Smooth muscle cell of the pulmonary artery (primary cell): ENCODE results near the gene L3MBTL3. TPM values are rescaled to one million over a fixed set of nuclear protein-coding genes. Genes with fewer than 3 reads are reported as not detected.

Source experiments
- total RNA-seq: library from RNA; depleted of rRNA; stranded (reverse); fragments of >200 nt; gene quantifications from 2 replicates; pipeline ENCODE4 v1.2.3, GENCODE V29; 2014

L3MBTL3 gene
- total RNA-seq, result 10.7 and 11.9 TPM in 2 replicates

DNA sequence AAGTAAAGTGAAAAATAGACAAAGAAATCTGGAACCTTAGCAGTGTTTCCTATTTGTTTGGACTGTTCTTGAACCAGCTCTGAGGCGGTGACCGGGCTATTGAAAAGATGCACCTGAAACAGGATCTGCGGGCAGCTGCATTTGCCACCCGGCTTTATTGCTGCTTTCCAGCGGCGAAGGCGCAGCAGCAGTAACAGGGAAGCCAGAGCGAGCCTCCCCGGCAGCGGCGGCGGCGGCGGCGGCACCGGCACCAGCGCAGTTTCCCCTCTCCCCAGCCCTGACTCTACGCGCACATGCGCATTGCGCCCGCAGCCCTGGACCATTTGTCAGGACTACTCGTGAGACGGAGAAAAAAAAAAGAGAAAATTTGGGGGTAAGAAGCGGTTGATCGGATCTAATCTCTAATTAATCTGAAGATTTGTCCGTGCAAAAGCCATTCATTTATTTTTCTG is at the start of gene L3MBTL3:
Gene L3MBTL3, plus strand, starts transcription at position 290 of the 452 bp plus-strand sequence. CDS start 24,119 bp downstream, outside the sequence.

Other genes starting within 250 kb of the L3MBTL3 start
- not detected in 2 replicates for gene TMEM244, start 157.3 kb upstream of the L3MBTL3 start, total RNA-seq
- gene SAMD3, start 204.4 kb downstream of the L3MBTL3 start, total RNA-seq, result 9.3 and 9.7 TPM in 2 replicates